ENCODE measurements around the gene PACRG. TPM values are rescaled to one million over a fixed set of nuclear protein-coding genes. Genes with fewer than 3 reads are reported as not detected.

Gene PACRG
- total RNA-seq, 4 donors from 2014 or later: 1.5 to 10.4 (median 2.1) TPM

GRCh38 chr6:163323705-163324104, 595.9 kb downstream of the PACRG start:
- TF ChIP-seq EP300 (IDR thresholded peaks at IDR 0.05) (peak in 1 of 2 donors; percentile 24), CTCF (IDR thresholded peaks at IDR 0.05) (no peak)
- Histone ChIP-seq H3K27me3 (no peaks in the 10 kb centered on the region), H3K9me3 (no peaks in the 10 kb centered on the region), H3K27ac (peak overlapping the region; percentile 47 to 87 (median 65)), H3K4me3 (no peak overlapping the region), H3K4me1 (peaks cover 0 to 58% (median 18%) of the 10 kb centered on the region in 4 donors), H3K36me3 (no peaks in the 10 kb centered on the region)
- 50 to 55% methylated on average over 7 of the region's 7 CpGs for WGBS, 2 donors
- no peak for DNase-seq (ENCODE audit: low spot score in 2 of 2)

- no peaks in the 10 kb centered on the region for H3K9me3 ChIP-seq
- TF ChIP-seq CTCF (IDR thresholded peaks at IDR 0.05) (no peak), POLR2A (IDR thresholded peaks at IDR 0.05) (no peak), EP300 (IDR thresholded peaks at IDR 0.05) (no peak)
- no peaks in the 10 kb centered on the region for H3K27me3 ChIP-seq
- peaks cover 0 to 58% (median 18%) of the 10 kb centered on the region in 4 donors for H3K4me1 ChIP-seq
- DNase-seq (ENCODE audit: low spot score in 2 of 2): no peak
- H3K27ac ChIP-seq: peak overlapping the region; percentile 10 to 87 (median 64)
- WGBS, 2 donors: 34 to 50% methylated on average over 4 of the region's 4 CpGs
- H3K4me3 ChIP-seq: no peak overlapping the region
- no peaks in the 10 kb centered on the region for H3K36me3 ChIP-seq
Measured at GRCh38 chr6:163324326-163324687, 596.5 kb downstream of the PACRG start.

GRCh38 chr6:163324688-163325389, 597.1 kb downstream of the PACRG start:
- peak overlapping the region; percentile 10 to 87 (median 64) for H3K27ac ChIP-seq
- peak overlapping the region in 1 of 4 donors; percentile 8 for H3K4me3 ChIP-seq
- TF ChIP-seq POLR2A (IDR thresholded peaks at IDR 0.05): peak in 1 of 2 donors; percentile 10
- TF ChIP-seq EP300 (IDR thresholded peaks at IDR 0.05): no peak
- peak in 2 of 5 experiments; percentile 12 to 19 for TF ChIP-seq CTCF (IDR thresholded peaks at IDR 0.05)
- H3K9me3 ChIP-seq: no peaks in the 10 kb centered on the region
- no peaks in the 10 kb centered on the region for H3K27me3 ChIP-seq
- WGBS, 2 donors: 11 to 12% methylated on average over 10 of the region's 10 CpGs
- DNase-seq (ENCODE audit: low spot score in 2 of 2): peak; percentile 26 to 43
- peaks cover 0 to 58% (median 18%) of the 10 kb centered on the region in 4 donors for H3K4me1 ChIP-seq
- H3K36me3 ChIP-seq: no peaks in the 10 kb centered on the region

- H3K4me1 ChIP-seq: peaks cover 0 to 56% (median 20%) of the 10 kb centered on the region in 4 donors
- DNase-seq (ENCODE audit: low spot score in 2 of 2): no peak
- H3K27me3 ChIP-seq: no peaks in the 10 kb centered on the region
- peak overlapping the region; percentile 10 to 87 (median 64) for H3K27ac ChIP-seq
- WGBS, 2 donors: 57 to 67% methylated on average over 4 of the region's 4 CpGs
- no peaks in the 10 kb centered on the region for H3K9me3 ChIP-seq
- TF ChIP-seq CTCF (IDR thresholded peaks at IDR 0.05): no peak
- TF ChIP-seq EP300 (IDR thresholded peaks at IDR 0.05): no peak
- TF ChIP-seq POLR2A (IDR thresholded peaks at IDR 0.05): no peak
- H3K36me3 ChIP-seq: no peaks in the 10 kb centered on the region
- peak overlapping the region in 1 of 4 donors; percentile 8 for H3K4me3 ChIP-seq
Measured at GRCh38 chr6:163325390-163325784, 597.6 kb downstream of the PACRG start.

- H3K9me3 ChIP-seq: no peaks in the 10 kb centered on the region
- no peak overlapping the region for H3K4me3 ChIP-seq
- H3K27ac ChIP-seq: peak overlapping the region; percentile 28 to 87 (median 68)
- DNase-seq (ENCODE audit: low spot score in 2 of 2): no peak
- H3K36me3 ChIP-seq: no peaks in the 10 kb centered on the region
- TF ChIP-seq POLR2A (IDR thresholded peaks at IDR 0.05) (no peak), EP300 (IDR thresholded peaks at IDR 0.05) (no peak), CTCF (IDR thresholded peaks at IDR 0.05) (no peak)
- 80 to 86% methylated on average over 8 to 9 of the region's 9 CpGs for WGBS, 2 donors
- H3K4me1 ChIP-seq: peaks cover 0 to 62% (median 24%) of the 10 kb centered on the region in 4 donors
- no peaks in the 10 kb centered on the region for H3K27me3 ChIP-seq
Measured at GRCh38 chr6:163327165-163327880, 599.5 kb downstream of the PACRG start.
